Mesangial cell (primary cell): ENCODE results near the gene DRAM1. TPM values are rescaled to one million over a fixed set of nuclear protein-coding genes. Genes with fewer than 3 reads are reported as not detected.

Source experiments
- total RNA-seq: library from RNA; depleted of rRNA; stranded (reverse); fragments of >200 nt; gene quantifications from 2 replicates; pipeline ENCODE4 v1.2.3, GENCODE V29; 2015

The DRAM1 gene, protein sequence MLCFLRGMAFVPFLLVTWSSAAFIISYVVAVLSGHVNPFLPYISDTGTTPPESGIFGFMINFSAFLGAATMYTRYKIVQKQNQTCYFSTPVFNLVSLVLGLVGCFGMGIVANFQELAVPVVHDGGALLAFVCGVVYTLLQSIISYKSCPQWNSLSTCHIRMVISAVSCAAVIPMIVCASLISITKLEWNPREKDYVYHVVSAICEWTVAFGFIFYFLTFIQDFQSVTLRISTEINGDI
- 25.9 and 30.6 TPM in 2 replicates for total RNA-seq

DNA sequence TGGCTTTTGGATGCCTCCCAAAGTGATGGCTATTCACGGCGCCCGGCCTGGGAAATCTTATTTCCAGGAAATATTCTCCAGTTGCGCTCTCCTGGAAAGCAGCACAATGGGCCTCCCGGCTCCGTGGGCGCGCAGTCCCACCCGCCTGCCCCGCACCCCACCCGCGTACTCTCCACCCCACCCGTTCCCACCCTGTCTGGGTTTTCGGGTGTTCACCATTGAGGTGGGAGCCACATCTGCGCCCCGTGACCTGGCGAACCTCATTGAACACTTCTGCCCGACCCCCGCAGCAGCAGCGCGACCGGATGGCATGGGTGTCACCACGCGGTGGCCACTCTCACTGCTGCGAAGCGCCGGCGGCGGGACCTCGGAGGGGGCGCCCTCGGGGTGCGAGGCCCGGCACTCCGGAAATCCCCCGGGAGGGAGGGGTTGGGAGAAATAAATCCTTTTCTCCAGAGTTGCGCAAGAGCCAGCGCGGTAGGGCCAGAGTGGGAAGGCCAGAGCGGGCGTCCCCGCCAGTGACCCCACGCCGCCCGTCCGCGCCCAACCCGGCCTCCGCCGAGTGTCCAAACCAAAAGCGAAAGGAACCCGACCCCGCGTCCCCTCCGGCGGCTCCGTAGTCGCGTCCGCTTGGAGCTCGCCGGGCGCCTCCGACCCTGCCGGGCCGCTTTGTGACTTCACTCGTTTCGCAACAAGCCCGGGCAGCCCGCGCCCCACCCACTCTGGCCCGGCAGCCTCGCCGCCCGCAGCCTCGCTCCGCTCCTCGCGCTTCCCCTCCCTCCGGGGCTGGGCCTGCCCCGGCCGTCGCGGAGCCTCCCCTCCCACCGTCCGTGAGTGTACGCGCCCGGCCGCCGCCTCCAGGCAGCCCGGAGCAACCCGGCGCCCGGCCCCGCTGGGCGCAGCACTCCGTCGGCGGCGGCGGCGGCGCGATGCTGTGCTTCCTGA, at the start of gene DRAM1:
Gene DRAM1, plus strand, starts transcription at position 720 of the 945 bp plus-strand sequence. Its CDS starts 210 bp downstream, at position 930.

GRCh38 chr12:101830367-101831325, 46.7 kb upstream of the DRAM1 start, which contains the start of gene GNPTAB:
Gene GNPTAB, minus strand, starts transcription at chr12:101830959. Its CDS starts 284 bp downstream, at chr12:101830675.

Other genes starting within 250 kb of the DRAM1 start
- 32.6 and 36.5 TPM in 2 replicates for gene CHPT1, start 179.9 kb upstream of the DRAM1 start, total RNA-seq
- 0.13 TPM in 1 of 2 replicates, not detected in the other for gene SYCP3, start 138.1 kb upstream of the DRAM1 start, total RNA-seq
- 19.9 and 26.5 TPM in 2 replicates for gene GNPTAB, start 46.6 kb upstream of the DRAM1 start, total RNA-seq
- gene WASHC3, start 184.4 kb downstream of the DRAM1 start, total RNA-seq: 31.8 and 56.3 TPM in 2 replicates
- 22.1 and 43.7 TPM in 2 replicates for gene NUP37, start 242.5 kb downstream of the DRAM1 start, total RNA-seq
- gene PARPBP, start 242.6 kb downstream of the DRAM1 start, total RNA-seq: 1.5 and 12.5 TPM in 2 replicates